Cardiac septum (tissue), 1 donor: ENCODE measurements around the gene KPNA2. TPM values are rescaled to one million over a fixed set of nuclear protein-coding genes. Genes with fewer than 3 reads are reported as not detected.
"Not testable (repeated sequence)": the region's sequence is repeated elsewhere in the genome, so short reads cannot be mapped to it uniquely, and the experiment has no call there.

Experiments used
- DNase-seq: peaks from one replicate; pipeline ENCODE4 v3.0.0-alpha.2; 2020; ENCODE audit warnings: low spot score
- intact Hi-C: fragments of 100-400 bp; cut with DNase I; formaldehyde crosslinking; loops from one replicate; pipeline ENCODE4 v1.14.0; 2022
- long read RNA-seq: library from polyadenylated mRNA; unstranded; transcript quantifications from one replicate; pipeline ENCODE4 v2.0.0, GENCODE V29; 2021
- total RNA-seq: library from RNA; stranded (reverse); fragmentation: NEBNext Ultra II Directional; extraction: Animal tissue kit (Norgen Biotek cat#: 25700); gene quantifications from one replicate; pipeline ENCODE4 v1.2.1, GENCODE V29; 2021
- donor health status: DM: no; HTN: no; CAD: no.

The KPNA2 gene
- 20.7 TPM for total RNA-seq
- long read RNA-seq, transcript KPNA2-201 (11 exons, 2,181 nt): major isoform, 17 of 21 reads
- long read RNA-seq, partial matches to known transcripts: 3 of 21 reads
- long read RNA-seq, other reads (novel, unspliced or antisense): 1 of 21 reads

- DNase-seq: peak; percentile 97
- intact Hi-C loops: no loop called here
These were observed at the start of gene KPNA2 for GRCh38 chr17:68035523-68036303. TSS of gene KPNA2 (plus strand) at chr17:68035735. CDS start at chr17:68037133, 1,398 bp downstream.

GRCh38 chr17:67990909-67991308 lies 44.6 kb upstream of the KPNA2 start:
- intact Hi-C loops: no loop called here
- DNase-seq: no peak

GRCh38 chr17:67992548-67993152 lies 42.9 kb upstream of the KPNA2 start:
- intact Hi-C loops: loop anchor here (1.0 kb wide), 1 partner anchor 27 kb away; no protein-coding TSS in a partner anchor

GRCh38 chr17:67993153-67993997 lies 42.2 kb upstream of the KPNA2 start:
- peak; percentile 90 for DNase-seq
- intact Hi-C loops: loop anchor here (1.0 kb wide), 1 partner anchor 26 kb away; no protein-coding TSS in a partner anchor

More at GRCh38 chr17:67992548-67993152, 42.9 kb upstream of the KPNA2 start:
- DNase-seq: no peak

GRCh38 chr17:67993998-67994361 lies 41.6 kb upstream of the KPNA2 start:
- intact Hi-C loops: loop anchor here (1.0 kb wide), 1 partner anchor 25 kb away; no protein-coding TSS in a partner anchor
- no peak for DNase-seq

GRCh38 chr17:67994817-67995569 lies 40.5 kb upstream of the KPNA2 start:
- intact Hi-C loops: no loop called here
- no peak for DNase-seq

- peak; percentile 77 for DNase-seq
- intact Hi-C loops: no loop called here
These were observed 39.8 kb upstream of the KPNA2 start for GRCh38 chr17:67995570-67996263.

GRCh38 chr17:67996301-67997171 lies 39.0 kb upstream of the KPNA2 start, which contains the start of gene C17orf58:
TSS of gene C17orf58 (minus strand) at chr17:67996469. CDS start at chr17:67996198, 271 bp downstream.
- DNase-seq, intact Hi-C loops: not testable (repeated sequence)

GRCh38 chr17:67998466-67998865 lies 37.1 kb upstream of the KPNA2 start:
- intact Hi-C loops: no loop called here
- no peak for DNase-seq

- DNase-seq: no peak
- intact Hi-C loops: no loop called here
These were observed 36.1 kb upstream of the KPNA2 start for GRCh38 chr17:67999291-67999911.

- intact Hi-C loops: no loop called here
- DNase-seq: no peak
These were observed 31.3 kb upstream of the KPNA2 start for GRCh38 chr17:68004201-68004600.

- no peak for DNase-seq
- intact Hi-C loops: no loop called here
These were observed 28.7 kb upstream of the KPNA2 start for GRCh38 chr17:68006797-68007196.

GRCh38 chr17:68011199-68011665 lies 24.3 kb upstream of the KPNA2 start:
- intact Hi-C loops: no loop called here
- peak; percentile 87 for DNase-seq

GRCh38 chr17:68013385-68013784 lies 22.1 kb upstream of the KPNA2 start:
- no peak for DNase-seq
- intact Hi-C loops: no loop called here

- DNase-seq: no peak
- intact Hi-C loops: no loop called here
These were observed 20.3 kb upstream of the KPNA2 start for GRCh38 chr17:68015081-68015723.

- intact Hi-C loops: no loop called here
- no peak for DNase-seq
These were observed 18.7 kb upstream of the KPNA2 start for GRCh38 chr17:68016838-68017237.
